ENCODE measurements around the gene MSH5. TPM values are rescaled to one million over a fixed set of nuclear protein-coding genes. Genes with fewer than 3 reads are reported as not detected.
A peak's percentile ranks its signal among the peaks of the same experiment; 100 is the strongest.

Gene MSH5
- total and polyA plus RNA-seq, 2 of the 13 experiments (the other 11 are each of a cell fraction or from before 2014, with no cell fraction given) = 10.2 to 38.7 TPM

DNA sequence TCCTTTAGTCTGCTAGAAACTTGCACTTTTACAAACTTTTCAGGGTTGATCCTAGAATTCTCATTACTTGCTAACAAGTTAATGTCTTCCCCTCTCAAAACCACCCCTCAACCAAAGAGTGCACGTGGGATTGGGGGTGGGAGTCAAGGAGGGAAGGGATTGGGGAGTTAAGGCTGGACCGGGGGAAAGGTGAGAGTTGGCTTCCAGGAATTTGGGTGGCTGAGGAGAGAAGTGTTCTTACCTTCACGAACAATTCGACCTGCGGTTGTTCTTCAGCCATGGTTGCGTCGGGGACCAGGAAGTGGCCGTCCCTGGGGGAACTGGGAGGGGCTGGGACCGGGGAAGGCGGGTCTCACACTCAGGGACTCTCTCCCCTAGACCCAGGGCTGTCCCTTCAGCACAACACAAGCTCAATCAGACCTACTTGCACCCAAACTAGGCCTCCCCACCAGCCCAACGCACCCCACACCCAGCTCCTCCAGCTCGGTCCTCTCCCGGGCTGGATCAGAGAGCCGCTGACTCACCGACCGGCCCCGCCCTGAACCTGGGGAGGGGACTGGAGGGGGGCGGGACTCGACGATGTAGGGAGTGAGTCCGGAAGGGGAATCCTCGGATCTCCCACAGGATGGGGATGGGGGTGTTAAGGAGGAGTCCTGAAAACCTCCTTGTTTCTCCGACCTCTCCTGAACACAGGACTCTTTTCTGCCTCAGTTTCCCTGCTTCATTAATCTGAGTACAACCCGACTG lies 3.6 kb upstream of the MSH5 start, which contains the start of gene CLIC1 (continued):
- TF ChIP-seq, protein P1, sequence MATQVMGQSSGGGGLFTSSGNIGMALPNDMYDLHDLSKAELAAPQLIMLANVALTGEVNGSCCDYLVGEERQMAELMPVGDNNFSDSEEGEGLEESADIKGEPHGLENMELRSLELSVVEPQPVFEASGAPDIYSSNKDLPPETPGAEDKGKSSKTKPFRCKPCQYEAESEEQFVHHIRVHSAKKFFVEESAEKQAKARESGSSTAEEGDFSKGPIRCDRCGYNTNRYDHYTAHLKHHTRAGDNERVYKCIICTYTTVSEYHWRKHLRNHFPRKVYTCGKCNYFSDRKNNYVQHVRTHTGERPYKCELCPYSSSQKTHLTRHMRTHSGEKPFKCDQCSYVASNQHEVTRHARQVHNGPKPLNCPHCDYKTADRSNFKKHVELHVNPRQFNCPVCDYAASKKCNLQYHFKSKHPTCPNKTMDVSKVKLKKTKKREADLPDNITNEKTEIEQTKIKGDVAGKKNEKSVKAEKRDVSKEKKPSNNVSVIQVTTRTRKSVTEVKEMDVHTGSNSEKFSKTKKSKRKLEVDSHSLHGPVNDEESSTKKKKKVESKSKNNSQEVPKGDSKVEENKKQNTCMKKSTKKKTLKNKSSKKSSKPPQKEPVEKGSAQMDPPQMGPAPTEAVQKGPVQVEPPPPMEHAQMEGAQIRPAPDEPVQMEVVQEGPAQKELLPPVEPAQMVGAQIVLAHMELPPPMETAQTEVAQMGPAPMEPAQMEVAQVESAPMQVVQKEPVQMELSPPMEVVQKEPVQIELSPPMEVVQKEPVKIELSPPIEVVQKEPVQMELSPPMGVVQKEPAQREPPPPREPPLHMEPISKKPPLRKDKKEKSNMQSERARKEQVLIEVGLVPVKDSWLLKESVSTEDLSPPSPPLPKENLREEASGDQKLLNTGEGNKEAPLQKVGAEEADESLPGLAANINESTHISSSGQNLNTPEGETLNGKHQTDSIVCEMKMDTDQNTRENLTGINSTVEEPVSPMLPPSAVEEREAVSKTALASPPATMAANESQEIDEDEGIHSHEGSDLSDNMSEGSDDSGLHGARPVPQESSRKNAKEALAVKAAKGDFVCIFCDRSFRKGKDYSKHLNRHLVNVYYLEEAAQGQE (IDR thresholded peaks at IDR 0.05; ENCODE audit: borderline replicate concordance in 1 of 2, low read depth in 1 of 2, low read length in 2 of 2) = 0 out of 4 replicates have a peak, but pooled peaks of 1 of the 2 experiments have one; percentile 17
- TF ChIP-seq NFRKB (IDR thresholded peaks at IDR 0.05) = no peak
- TF ChIP-seq ZNF652 (CRISPR knock-in tag; IDR thresholded peaks at IDR 0.05; ENCODE audit: borderline replicate concordance, low read depth) = no peak
- TF ChIP-seq, protein P2, sequence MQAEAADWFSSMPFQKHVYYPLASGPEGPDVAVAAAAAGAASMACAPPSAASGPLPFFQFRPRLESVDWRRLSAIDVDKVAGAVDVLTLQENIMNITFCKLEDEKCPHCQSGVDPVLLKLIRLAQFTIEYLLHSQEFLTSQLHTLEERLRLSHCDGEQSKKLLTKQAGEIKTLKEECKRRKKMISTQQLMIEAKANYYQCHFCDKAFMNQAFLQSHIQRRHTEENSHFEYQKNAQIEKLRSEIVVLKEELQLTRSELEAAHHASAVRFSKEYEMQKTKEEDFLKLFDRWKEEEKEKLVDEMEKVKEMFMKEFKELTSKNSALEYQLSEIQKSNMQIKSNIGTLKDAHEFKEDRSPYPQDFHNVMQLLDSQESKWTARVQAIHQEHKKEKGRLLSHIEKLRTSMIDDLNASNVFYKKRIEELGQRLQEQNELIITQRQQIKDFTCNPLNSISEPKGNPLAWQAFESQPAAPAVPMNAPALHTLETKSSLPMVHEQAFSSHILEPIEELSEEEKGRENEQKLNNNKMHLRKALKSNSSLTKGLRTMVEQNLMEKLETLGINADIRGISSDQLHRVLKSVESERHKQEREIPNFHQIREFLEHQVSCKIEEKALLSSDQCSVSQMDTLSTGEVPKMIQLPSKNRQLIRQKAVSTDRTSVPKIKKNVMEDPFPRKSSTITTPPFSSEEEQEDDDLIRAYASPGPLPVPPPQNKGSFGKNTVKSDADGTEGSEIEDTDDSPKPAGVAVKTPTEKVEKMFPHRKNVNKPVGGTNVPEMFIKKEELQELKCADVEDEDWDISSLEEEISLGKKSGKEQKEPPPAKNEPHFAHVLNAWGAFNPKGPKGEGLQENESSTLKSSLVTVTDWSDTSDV (CRISPR knock-in tag; IDR thresholded peaks at IDR 0.05) = peak; percentile 94
- TF ChIP-seq ZFY (CRISPR knock-in tag; IDR thresholded peaks at IDR 0.05) = peak; percentile 66; the same call in 1 of the 2 replicates
- TF ChIP-seq, protein P3, sequence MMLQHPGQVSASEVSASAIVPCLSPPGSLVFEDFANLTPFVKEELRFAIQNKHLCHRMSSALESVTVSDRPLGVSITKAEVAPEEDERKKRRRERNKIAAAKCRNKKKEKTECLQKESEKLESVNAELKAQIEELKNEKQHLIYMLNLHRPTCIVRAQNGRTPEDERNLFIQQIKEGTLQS (CRISPR knock-in tag; IDR thresholded peaks at IDR 0.05) = peak; percentile 93
- TF ChIP-seq ZNF878 (CRISPR knock-in tag; IDR thresholded peaks at IDR 0.05) = no peak; the same call in 1 of the 2 replicates
- TF ChIP-seq ZFX (CRISPR knock-in tag; IDR thresholded peaks at IDR 0.05; ENCODE audit: low read depth) = peak; percentile 83
- TF ChIP-seq, protein P4, sequence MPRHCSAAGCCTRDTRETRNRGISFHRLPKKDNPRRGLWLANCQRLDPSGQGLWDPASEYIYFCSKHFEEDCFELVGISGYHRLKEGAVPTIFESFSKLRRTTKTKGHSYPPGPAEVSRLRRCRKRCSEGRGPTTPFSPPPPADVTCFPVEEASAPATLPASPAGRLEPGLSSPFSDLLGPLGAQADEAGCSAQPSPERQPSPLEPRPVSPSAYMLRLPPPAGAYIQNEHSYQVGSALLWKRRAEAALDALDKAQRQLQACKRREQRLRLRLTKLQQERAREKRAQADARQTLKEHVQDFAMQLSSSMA (CRISPR knock-in tag; IDR thresholded peaks at IDR 0.05) = no peak; the same call in 1 of the 2 replicates
- TF ChIP-seq MAZ (IDR thresholded peaks at IDR 0.05; ENCODE audit: borderline replicate concordance, low read depth, low read length) = peak; percentile 97
- peak; percentile 85 for TF ChIP-seq MAZ (CRISPR knock-in tag; IDR thresholded peaks at IDR 0.05; ENCODE audit: low read depth)
- TF ChIP-seq, protein P5, sequence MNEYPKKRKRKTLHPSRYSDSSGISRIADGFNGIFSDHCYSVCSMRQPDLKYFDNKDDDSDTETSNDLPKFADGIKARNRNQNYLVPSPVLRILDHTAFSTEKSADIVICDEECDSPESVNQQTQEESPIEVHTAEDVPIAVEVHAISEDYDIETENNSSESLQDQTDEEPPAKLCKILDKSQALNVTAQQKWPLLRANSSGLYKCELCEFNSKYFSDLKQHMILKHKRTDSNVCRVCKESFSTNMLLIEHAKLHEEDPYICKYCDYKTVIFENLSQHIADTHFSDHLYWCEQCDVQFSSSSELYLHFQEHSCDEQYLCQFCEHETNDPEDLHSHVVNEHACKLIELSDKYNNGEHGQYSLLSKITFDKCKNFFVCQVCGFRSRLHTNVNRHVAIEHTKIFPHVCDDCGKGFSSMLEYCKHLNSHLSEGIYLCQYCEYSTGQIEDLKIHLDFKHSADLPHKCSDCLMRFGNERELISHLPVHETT (CRISPR knock-in tag; conservative IDR thresholded peaks at IDR 0.05) = no peak
- TF ChIP-seq, protein P6, sequence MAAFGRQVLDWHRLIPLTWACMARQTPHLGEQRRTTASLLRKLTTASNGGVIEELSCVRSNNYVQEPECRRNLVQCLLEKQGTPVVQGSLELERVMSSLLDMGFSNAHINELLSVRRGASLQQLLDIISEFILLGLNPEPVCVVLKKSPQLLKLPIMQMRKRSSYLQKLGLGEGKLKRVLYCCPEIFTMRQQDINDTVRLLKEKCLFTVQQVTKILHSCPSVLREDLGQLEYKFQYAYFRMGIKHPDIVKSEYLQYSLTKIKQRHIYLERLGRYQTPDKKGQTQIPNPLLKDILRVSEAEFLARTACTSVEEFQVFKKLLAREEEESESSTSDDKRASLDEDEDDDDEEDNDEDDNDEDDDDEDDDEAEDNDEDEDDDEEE (CRISPR knock-in tag; IDR thresholded peaks at IDR 0.05) = no peak; the same call in 1 of the 2 replicates
- no peak for TF ChIP-seq ZSCAN22 (CRISPR knock-in tag; IDR thresholded peaks at IDR 0.05)
- TF ChIP-seq MBD4 (IDR thresholded peaks at IDR 0.05; ENCODE audit: borderline replicate concordance, low read length) = no peak
- TF ChIP-seq NAIF1 (CRISPR knock-in tag; IDR thresholded peaks at IDR 0.05; ENCODE audit: borderline replicate concordance) = no peak; the same call in 1 of the 2 replicates
- TF ChIP-seq ZNF20 (CRISPR knock-in tag; IDR thresholded peaks at IDR 0.05) = no peak
- TF ChIP-seq TAF1 (CRISPR knock-in tag; IDR thresholded peaks at IDR 0.05) = peak; percentile 94
- TF ChIP-seq ZNF768 (CRISPR knock-in tag; IDR thresholded peaks at IDR 0.05) = peak; percentile 73
- TF ChIP-seq RAD21 (CRISPR knock-in tag; IDR thresholded peaks at IDR 0.05) = 0 out of 2 replicates have a peak, but pooled peaks have one; percentile 41

Data from HepG2 (cell line).